IgD-negative memory B cell (primary cell): ENCODE data around the gene DLX4. TPM values are rescaled to one million over a fixed set of nuclear protein-coding genes. Genes with fewer than 3 reads are reported as not detected.

ENCODE experiments used
- H3K27ac Mint-ChIP-seq, 3 donors: one replicate each; pipeline ENCODE4 v1.8.0; 2020 to 2022; ENCODE audit warnings: mild to moderate bottlenecking in 3 of 3, mixed read lengths in 3 of 3, moderate library complexity in 1 of 3
- H3K27me3 Mint-ChIP-seq: one replicate; pipeline ENCODE4 v1.8.0; 2021; ENCODE audit warnings: mixed read lengths
- H3K36me3 Mint-ChIP-seq: one replicate; pipeline ENCODE4 v1.8.0; 2020; ENCODE audit warnings: mild to moderate bottlenecking, mixed read lengths
- H3K4me1 Mint-ChIP-seq, 3 donors: one replicate each; pipeline ENCODE4 v1.8.0; 2020 to 2022; ENCODE audit warnings: mixed read lengths in 3 of 3, mild to moderate bottlenecking in 1 of 3
- H3K4me3 Mint-ChIP-seq, 4 donors: one replicate each; pipeline ENCODE4 v1.8.0; 2020 to 2022; ENCODE audit warnings: mild to moderate bottlenecking in 4 of 4, mixed read lengths in 4 of 4, moderate library complexity in 3 of 4
- H3K9me3 Mint-ChIP-seq, 3 donors: one replicate each; pipeline ENCODE4 v1.8.0; 2020 to 2021; ENCODE audit warnings: mixed read lengths in 3 of 3, mild to moderate bottlenecking in 1 of 3
- polyA plus RNA-seq: library from polyadenylated mRNA; unstranded; fragments of 300-500 nt; fragmentation: Illumina TruSeq; gene quantifications from one replicate; pipeline ENCODE4 v1.2.3, GENCODE V29; 2021

The DLX4 gene
- polyA plus RNA-seq, 1 donor from 2014 or later, result not detected

GRCh38 chr17:50018909-50019308 is 49.9 kb downstream of the DLX4 start:
- H3K9me3 Mint-ChIP-seq, result peaks cover 0 to 11% (median 5%) of the 10 kb centered on the region in 3 donors
- H3K4me1 Mint-ChIP-seq, result no peaks in the 10 kb centered on the region
- peaks cover 3% of the 10 kb centered on the region for H3K36me3 Mint-ChIP-seq
- peak overlapping the region in 1 of 3 donors; percentile 16 for H3K27ac Mint-ChIP-seq
- H3K4me3 Mint-ChIP-seq, result no peak overlapping the region
- H3K27me3 Mint-ChIP-seq, result peaks cover 10% of the 10 kb centered on the region

GRCh38 chr17:50020841-50021599 is 52.0 kb downstream of the DLX4 start:
- Mint-ChIP-seq H3K4me3 (no peak overlapping the region), H3K4me1 (no peaks in the 10 kb centered on the region), H3K9me3 (peaks cover 0 to 3% (median 0%) of the 10 kb centered on the region in 3 donors), H3K36me3 (no peaks in the 10 kb centered on the region), H3K27ac (no peak overlapping the region), H3K27me3 (peaks cover 8% of the 10 kb centered on the region)

GRCh38 chr17:50021681-50022370 is 52.8 kb downstream of the DLX4 start:
- no peaks in the 10 kb centered on the region for H3K36me3 Mint-ChIP-seq
- no peak overlapping the region for H3K4me3 Mint-ChIP-seq
- H3K9me3 Mint-ChIP-seq, result no peaks in the 10 kb centered on the region
- H3K4me1 Mint-ChIP-seq, result peaks cover 3% of the 10 kb centered on the region in 3 donors
- H3K27me3 Mint-ChIP-seq, result peaks cover 6% of the 10 kb centered on the region
- no peak overlapping the region for H3K27ac Mint-ChIP-seq

- Mint-ChIP-seq H3K4me1 (peaks cover 6 to 8% (median 8%) of the 10 kb centered on the region in 3 donors), H3K4me3 (no peak overlapping the region), H3K27me3 (peaks cover 9% of the 10 kb centered on the region), H3K36me3 (no peaks in the 10 kb centered on the region), H3K9me3 (no peaks in the 10 kb centered on the region), H3K27ac (no peak overlapping the region)
These were observed 53.6 kb downstream of the DLX4 start for GRCh38 chr17:50022463-50023130.

- Mint-ChIP-seq H3K27me3 (peaks cover 17% of the 10 kb centered on the region), H3K4me3 (no peak overlapping the region), H3K36me3 (no peaks in the 10 kb centered on the region), H3K4me1 (peaks cover 6 to 10% (median 9%) of the 10 kb centered on the region in 3 donors), H3K27ac (no peak overlapping the region), H3K9me3 (no peaks in the 10 kb centered on the region)
These were observed 54.5 kb downstream of the DLX4 start for GRCh38 chr17:50023520-50023919.

Other genes starting within 250 kb of the DLX4 start
- 81.6 TPM for gene FAM117A, start 205.1 kb upstream of the DLX4 start, polyA plus RNA-seq
- 48.6 TPM for gene KAT7, start 180.5 kb upstream of the DLX4 start, polyA plus RNA-seq
- not detected for gene TAC4, start 121.1 kb upstream of the DLX4 start, polyA plus RNA-seq
- not detected for gene DLX3, start 26.0 kb downstream of the DLX4 start, polyA plus RNA-seq
- 4.0 TPM for gene ITGA3, start 86.9 kb downstream of the DLX4 start, polyA plus RNA-seq
- 38.8 TPM for gene PDK2, start 126.2 kb downstream of the DLX4 start, polyA plus RNA-seq
- gene SAMD14, start 161.0 kb downstream of the DLX4 start, polyA plus RNA-seq, result 0.15 TPM
- gene PPP1R9B, start 181.5 kb downstream of the DLX4 start, polyA plus RNA-seq, result 4.2 TPM
- 2.9 TPM for gene SGCA, start 196.8 kb downstream of the DLX4 start, polyA plus RNA-seq
- 0.74 TPM for gene COL1A1, start 232.4 kb downstream of the DLX4 start, polyA plus RNA-seq